ENCODE data around the gene IL18. TPM values are rescaled to one million over a fixed set of nuclear protein-coding genes. Genes with fewer than 3 reads are reported as not detected.

The IL18 gene
- total RNA-seq, 1 donor from 2014 or later, result 5.3 TPM

- DNase-seq (ENCODE audit: low read depth), result peak; percentile 61
- Histone ChIP-seq H3K9ac (ENCODE audit: low read length) (no peak overlapping the region), H3K36me3 (ENCODE audit: insufficient read depth, low read length) (no peaks in the 10 kb centered on the region), H4K20me1 (ENCODE audit: insufficient read depth, low read length) (no peaks in the 10 kb centered on the region), H3K4me2 (ENCODE audit: low read length) (peak overlapping the region; percentile 22), H3K79me2 (ENCODE audit: insufficient read depth, low read length) (no peaks in the 10 kb centered on the region), H3K27me3 (ENCODE audit: insufficient read depth, low read length) (no peaks in the 10 kb centered on the region), H3K4me3 (ENCODE audit: insufficient read depth, low read depth, low read length) (no peak overlapping the region), H3K4me1 (ENCODE audit: insufficient read depth, low read length) (no peaks in the 10 kb centered on the region), H3K9me3 (ENCODE audit: insufficient read depth, low read depth, low read length) (no peaks in the 10 kb centered on the region), H2AFZ (ENCODE audit: low read depth, low read length) (no peak overlapping the region), H3K27ac (ENCODE audit: low read depth, low read length) (no peak overlapping the region)
- Mint-ChIP-seq H3K27me3 (ENCODE audit: low read depth, unreplicated experiment) (no peaks in the 10 kb centered on the region), H3K4me3 (ENCODE audit: unreplicated experiment) (no peak overlapping the region), H3K36me3 (ENCODE audit: low read depth, unreplicated experiment) (peaks cover 2% of the 10 kb centered on the region), H3K9me3 (ENCODE audit: unreplicated experiment) (peaks cover 5% of the 10 kb centered on the region), H3K27ac (ENCODE audit: unreplicated experiment) (no peak overlapping the region), H3K4me1 (ENCODE audit: low read depth, unreplicated experiment) (no peaks in the 10 kb centered on the region)
- FAIRE-seq, result no peak
- peak; percentile 54 for TF ChIP-seq CTCF (IDR thresholded peaks at IDR 0.05; ENCODE audit: insufficient read depth, low read depth, low read length)
- TF ChIP-seq EZH2 (IDR thresholded peaks at IDR 0.05; ENCODE audit: insufficient read depth, low read length), result no peak
These were observed 50.1 kb downstream of the IL18 start for GRCh38 chr11:112113539-112114457.

- Mint-ChIP-seq H3K27ac (ENCODE audit: unreplicated experiment) (no peak overlapping the region), H3K9me3 (ENCODE audit: unreplicated experiment) (peaks cover 5% of the 10 kb centered on the region), H3K4me3 (ENCODE audit: unreplicated experiment) (no peak overlapping the region), H3K36me3 (ENCODE audit: low read depth, unreplicated experiment) (no peaks in the 10 kb centered on the region), H3K27me3 (ENCODE audit: low read depth, unreplicated experiment) (no peaks in the 10 kb centered on the region), H3K4me1 (ENCODE audit: low read depth, unreplicated experiment) (no peaks in the 10 kb centered on the region)
- no peak overlapping the region for H3K4me3 ChIP-seq (ENCODE audit: insufficient read depth, low read depth, low read length)
- H3K79me2 ChIP-seq (ENCODE audit: insufficient read depth, low read length), result no peaks in the 10 kb centered on the region
- H3K4me2 ChIP-seq (ENCODE audit: low read length), result no peak overlapping the region
- H3K4me1 ChIP-seq (ENCODE audit: insufficient read depth, low read length), result no peaks in the 10 kb centered on the region
- H3K27ac ChIP-seq (ENCODE audit: low read depth, low read length), result no peak overlapping the region
- H3K36me3 ChIP-seq (ENCODE audit: insufficient read depth, low read length), result no peaks in the 10 kb centered on the region
- no peaks in the 10 kb centered on the region for H3K9me3 ChIP-seq (ENCODE audit: insufficient read depth, low read depth, low read length)
- TF ChIP-seq EZH2 (IDR thresholded peaks at IDR 0.05; ENCODE audit: insufficient read depth, low read length), result no peak
- H4K20me1 ChIP-seq (ENCODE audit: insufficient read depth, low read length), result no peaks in the 10 kb centered on the region
- no peaks in the 10 kb centered on the region for H3K27me3 ChIP-seq (ENCODE audit: insufficient read depth, low read length)
- no peak for FAIRE-seq
- no peak overlapping the region for H2AFZ ChIP-seq (ENCODE audit: low read depth, low read length)
- DNase-seq (ENCODE audit: low read depth), result no peak
- H3K9ac ChIP-seq (ENCODE audit: low read length), result no peak overlapping the region
These were observed 57.8 kb downstream of the IL18 start for GRCh38 chr11:112106070-112106469.

GRCh38 chr11:112103446-112103845 is 60.4 kb downstream of the IL18 start:
- no peaks in the 10 kb centered on the region for H3K9me3 ChIP-seq (ENCODE audit: insufficient read depth, low read depth, low read length)
- Mint-ChIP-seq H3K27ac (ENCODE audit: unreplicated experiment) (no peak overlapping the region), H3K27me3 (ENCODE audit: low read depth, unreplicated experiment) (no peaks in the 10 kb centered on the region), H3K4me3 (ENCODE audit: unreplicated experiment) (no peak overlapping the region), H3K4me1 (ENCODE audit: low read depth, unreplicated experiment) (no peaks in the 10 kb centered on the region), H3K36me3 (ENCODE audit: low read depth, unreplicated experiment) (no peaks in the 10 kb centered on the region), H3K9me3 (ENCODE audit: unreplicated experiment) (no peaks in the 10 kb centered on the region)
- DNase-seq (ENCODE audit: low read depth) (no peak), FAIRE-seq (no peak)
- H3K4me3 ChIP-seq (ENCODE audit: insufficient read depth, low read depth, low read length), result no peak overlapping the region
- H3K36me3 ChIP-seq (ENCODE audit: insufficient read depth, low read length), result no peaks in the 10 kb centered on the region
- no peaks in the 10 kb centered on the region for H3K27me3 ChIP-seq (ENCODE audit: insufficient read depth, low read length)
- no peaks in the 10 kb centered on the region for H3K79me2 ChIP-seq (ENCODE audit: insufficient read depth, low read length)
- H3K4me2 ChIP-seq (ENCODE audit: low read length), result no peak overlapping the region
- no peaks in the 10 kb centered on the region for H3K4me1 ChIP-seq (ENCODE audit: insufficient read depth, low read length)
- no peak overlapping the region for H3K27ac ChIP-seq (ENCODE audit: low read depth, low read length)
- no peak for TF ChIP-seq CTCF (IDR thresholded peaks at IDR 0.05; ENCODE audit: insufficient read depth, low read depth, low read length)
- TF ChIP-seq EZH2 (IDR thresholded peaks at IDR 0.05; ENCODE audit: insufficient read depth, low read length), result no peak
- H3K9ac ChIP-seq (ENCODE audit: low read length), result no peak overlapping the region
- no peak overlapping the region for H2AFZ ChIP-seq (ENCODE audit: low read depth, low read length)
- no peaks in the 10 kb centered on the region for H4K20me1 ChIP-seq (ENCODE audit: insufficient read depth, low read length)
